ENCODE results near the gene EPS8.

GRCh38 chr12:15638231-15638630 is 151.0 kb downstream of the EPS8 start:
- TF ChIP-seq, protein P1, sequence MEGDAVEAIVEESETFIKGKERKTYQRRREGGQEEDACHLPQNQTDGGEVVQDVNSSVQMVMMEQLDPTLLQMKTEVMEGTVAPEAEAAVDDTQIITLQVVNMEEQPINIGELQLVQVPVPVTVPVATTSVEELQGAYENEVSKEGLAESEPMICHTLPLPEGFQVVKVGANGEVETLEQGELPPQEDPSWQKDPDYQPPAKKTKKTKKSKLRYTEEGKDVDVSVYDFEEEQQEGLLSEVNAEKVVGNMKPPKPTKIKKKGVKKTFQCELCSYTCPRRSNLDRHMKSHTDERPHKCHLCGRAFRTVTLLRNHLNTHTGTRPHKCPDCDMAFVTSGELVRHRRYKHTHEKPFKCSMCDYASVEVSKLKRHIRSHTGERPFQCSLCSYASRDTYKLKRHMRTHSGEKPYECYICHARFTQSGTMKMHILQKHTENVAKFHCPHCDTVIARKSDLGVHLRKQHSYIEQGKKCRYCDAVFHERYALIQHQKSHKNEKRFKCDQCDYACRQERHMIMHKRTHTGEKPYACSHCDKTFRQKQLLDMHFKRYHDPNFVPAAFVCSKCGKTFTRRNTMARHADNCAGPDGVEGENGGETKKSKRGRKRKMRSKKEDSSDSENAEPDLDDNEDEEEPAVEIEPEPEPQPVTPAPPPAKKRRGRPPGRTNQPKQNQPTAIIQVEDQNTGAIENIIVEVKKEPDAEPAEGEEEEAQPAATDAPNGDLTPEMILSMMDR (conservative IDR thresholded peaks at IDR 0.05; ENCODE audit: low read length), result no peak
- TF ChIP-seq EZH2phosphoT487 (IDR thresholded peaks at IDR 0.05; ENCODE audit: borderline replicate concordance), result no peak
